Naive thymus-derived CD8-positive, alpha-beta T cell (primary cell): Measurements from ENCODE around the gene ADCY4. TPM values are rescaled to one million over a fixed set of nuclear protein-coding genes. Genes with fewer than 3 reads are reported as not detected.
A peak's percentile ranks its signal among the peaks of the same experiment; 100 is the strongest.

Source experiments
- ATAC-seq, 2 donors: fragments of 150-1000 bp; cut with Tn5 transposase in 1 of 2; sonication (Bioruptor Pico), chemical (Tn5 transposase) in 1 of 2; 1 replicate in 1 of 2; 2 replicates in 1 of 2; pipeline ENCODE4 v1.10.0; 2021; ENCODE audit warnings: mild to moderate bottlenecking in 2 of 2, moderate library complexity in 2 of 2
- POLR2A ChIA-PET: fragments of 350-600 bp; sonication (Branson Sonifier 250); formaldehyde crosslinking; loops from one replicate; lab custom pipeline; 2021; ENCODE audit warnings: antibody characterized with exemption; lab: Charles Lee
- DNase-seq, 10 donors: peaks; one replicate each; pipeline versions ENCODE4 v3.0.0 to v3.0.0-alpha.2; 2020 to 2022
- H3K27ac Mint-ChIP-seq, 10 donors: one replicate each; pipeline ENCODE4 v1.8.0; 2020 to 2022; ENCODE audit warnings: mild to moderate bottlenecking in 10 of 10, mixed read lengths in 10 of 10, moderate library complexity in 4 of 10, inconsistent platforms in 1 of 10
- H3K27me3 Mint-ChIP-seq, 5 donors: one replicate each; pipeline ENCODE4 v1.8.0; 2021 to 2022; ENCODE audit warnings: mixed read lengths in 5 of 5
- H3K36me3 Mint-ChIP-seq, 3 donors: one replicate each; pipeline ENCODE4 v1.8.0; 2020 to 2022; ENCODE audit warnings: mixed read lengths in 3 of 3, mild to moderate bottlenecking in 2 of 3, inconsistent platforms in 1 of 3
- H3K4me1 Mint-ChIP-seq, 4 donors: one replicate each; pipeline ENCODE4 v1.8.0; 2021 to 2022; ENCODE audit warnings: mixed read lengths in 4 of 4
- H3K4me3 Mint-ChIP-seq, 10 donors: one replicate each; pipeline ENCODE4 v1.8.0; 2020 to 2022; ENCODE audit warnings: mild to moderate bottlenecking in 10 of 10, mixed read lengths in 10 of 10, moderate library complexity in 6 of 10, inconsistent platforms in 1 of 10
- H3K9me3 Mint-ChIP-seq, 9 donors: one replicate each; pipeline ENCODE4 v1.8.0; 2020 to 2022; ENCODE audit warnings: mixed read lengths in 9 of 9, mild to moderate bottlenecking in 3 of 9, inconsistent platforms in 1 of 9, moderate library complexity in 1 of 9
- polyA plus RNA-seq, 3 donors: library from polyadenylated mRNA; unstranded; fragments of 300-500 nt; fragmentation: Illumina TruSeq; gene quantifications; one replicate each; pipeline ENCODE4 v1.2.3, GENCODE V29; 2021
- total RNA-seq, 8 experiments: library from RNA in 2 of 8; stranded (reverse) in 2 of 8; gene quantifications; one replicate each; pipeline ENCODE4 v1.2.3 and lab custom pipeline; 2021 to 2026

ADCY4 gene
- total and polyA plus RNA-seq, 5 experiments from 2014 or later, result 0.08 to 4.7 (median 0.28) TPM

DNA sequence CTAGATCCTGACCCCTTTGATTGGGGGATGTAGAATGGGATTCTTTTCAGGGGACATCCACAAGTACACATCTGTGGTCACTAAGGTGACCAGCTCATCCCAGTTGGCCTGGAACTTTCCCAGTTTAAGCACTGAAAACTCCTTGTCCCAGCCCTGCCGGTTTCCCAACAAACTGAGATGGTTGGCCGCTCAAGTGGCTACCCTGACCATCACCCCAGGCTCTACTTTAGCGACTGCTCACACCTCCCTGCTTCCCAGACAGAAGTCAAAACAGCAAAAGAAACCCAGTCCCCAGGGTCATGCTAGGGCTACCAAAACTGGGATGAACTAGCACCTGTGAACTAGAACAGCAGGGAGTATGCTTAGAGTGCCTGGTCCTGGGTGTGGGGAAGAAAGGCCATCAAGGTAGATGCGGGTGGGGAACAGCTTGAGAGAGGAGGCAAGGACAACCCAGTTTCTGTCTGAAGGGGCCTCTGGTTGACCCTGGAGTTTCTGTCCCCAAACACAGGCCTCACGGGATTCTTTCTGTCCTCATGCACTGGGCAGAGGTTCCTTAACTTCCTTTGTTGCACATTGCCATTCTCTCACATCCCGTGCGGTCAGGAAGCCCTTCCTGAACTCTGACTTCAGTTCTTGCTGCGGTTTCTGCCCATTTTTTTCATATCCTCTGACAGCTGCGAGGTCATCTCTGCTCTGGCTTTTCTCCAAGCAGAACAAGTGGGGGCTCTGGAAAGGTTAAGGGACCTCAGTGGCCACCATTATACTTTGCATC is 21.9 kb downstream of the ADCY4 start:
- no peak for ATAC-seq
- H3K9me3 Mint-ChIP-seq, result no peaks in the 10 kb centered on the region
- H3K36me3 Mint-ChIP-seq, result peaks cover 0 to 2% (median 0%) of the 10 kb centered on the region in 3 donors
- H3K27ac Mint-ChIP-seq, result peak overlapping the region; percentile 67 to 94 (median 88)
- POLR2A ChIA-PET, result interaction anchor here (0.6 to 8.2 kb wide), 9 partner anchors 8 to 117 kb away, joined by 3 to 67 read pairs (median 4); partner anchors contain the start of genes ADCY4, CBLN3, DHRS1 and KHNYN
- H3K4me3 Mint-ChIP-seq, result peak overlapping the region; percentile 57 to 87 (median 82)
- peaks cover 37 to 73% (median 69%) of the 10 kb centered on the region in 4 donors for H3K4me1 Mint-ChIP-seq
- peak in 5 of 10 donors; percentile 21 to 62 (median 36) for DNase-seq
- H3K27me3 Mint-ChIP-seq, result no peaks in the 10 kb centered on the region

GRCh38 chr14:24311837-24312615 is 22.8 kb downstream of the ADCY4 start:
- H3K36me3 Mint-ChIP-seq, result peaks cover 0 to 11% (median 0%) of the 10 kb centered on the region in 3 donors
- peak in 2 of 10 donors; percentile 4 to 27 for DNase-seq
- H3K4me3 Mint-ChIP-seq, result peak overlapping the region; percentile 77 to 87 (median 82)
- H3K27me3 Mint-ChIP-seq, result no peaks in the 10 kb centered on the region
- ATAC-seq, result peak in 1 of 2 donors; percentile 7
- peaks cover 41 to 80% (median 73%) of the 10 kb centered on the region in 4 donors for H3K4me1 Mint-ChIP-seq
- POLR2A ChIA-PET, result interaction anchor here (1.0 to 8.2 kb wide), 18 partner anchors 9 to 1010 kb away, joined by 3 to 67 read pairs (median 4); partner anchors contain the start of genes ADCY4, CBLN3, DHRS1 and KHNYN
- no peaks in the 10 kb centered on the region for H3K9me3 Mint-ChIP-seq
- H3K27ac Mint-ChIP-seq, result peak overlapping the region; percentile 77 to 94 (median 89)

GRCh38 chr14:24310646-24311604 is 23.9 kb downstream of the ADCY4 start, which contains the start of gene LTB4R:
Gene LTB4R, plus strand, starts transcription at chr14:24311502. Its CDS starts 4,150 bp downstream, at chr14:24315652.
- DNase-seq (peak; percentile 53 to 82 (median 67)), ATAC-seq (peak; percentile 85 to 87)
- peaks cover 0 to 22% (median under 1%) of the 10 kb centered on the region in 3 donors for H3K36me3 Mint-ChIP-seq
- peak within 1 kb of the TSS; percentile 77 to 87 (median 82) for H3K4me3 Mint-ChIP-seq
- no peaks in the 10 kb centered on the region for H3K27me3 Mint-ChIP-seq
- H3K4me1 Mint-ChIP-seq, result peaks cover 41 to 80% (median 73%) of the 10 kb centered on the region in 4 donors
- H3K27ac Mint-ChIP-seq, result peak within 1 kb of the TSS; percentile 82 to 95 (median 92)
- POLR2A ChIA-PET, result interaction anchor here (0.8 to 8.2 kb wide), 20 partner anchors 10 to 1009 kb away, joined by 3 to 67 read pairs (median 4); partner anchors contain the start of genes ADCY4, CBLN3, DCAF11 and DHRS1
- no peaks in the 10 kb centered on the region for H3K9me3 Mint-ChIP-seq

DNA sequence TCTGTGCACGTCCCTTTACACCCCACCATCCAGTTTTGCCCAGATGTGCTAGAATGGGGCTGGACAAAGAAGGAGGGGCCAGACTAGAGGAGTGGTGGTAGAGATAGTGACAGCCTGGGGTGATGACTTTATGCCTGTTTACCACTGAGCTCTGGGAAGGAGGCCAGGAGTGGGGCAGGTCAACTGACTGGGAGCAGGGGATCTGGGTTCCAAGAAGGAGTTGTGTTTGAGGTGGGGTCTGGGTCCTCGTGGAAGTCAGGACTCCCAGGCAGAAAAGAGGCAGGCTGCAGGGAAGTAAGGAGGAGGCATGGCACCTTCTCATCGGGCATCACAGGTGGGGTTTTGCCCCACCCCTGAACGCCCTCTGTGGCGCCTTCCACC is 24.6 kb downstream of the ADCY4 start:
- Mint-ChIP-seq H3K4me3 (peak overlapping the region; percentile 75 to 87 (median 80)), H3K9me3 (no peaks in the 10 kb centered on the region), H3K27me3 (no peaks in the 10 kb centered on the region), H3K36me3 (peaks cover 0 to 29% (median 5%) of the 10 kb centered on the region in 3 donors), H3K27ac (peak overlapping the region; percentile 82 to 95 (median 90)), H3K4me1 (peaks cover 37 to 73% (median 69%) of the 10 kb centered on the region in 4 donors)
- POLR2A ChIA-PET, result interaction anchor here (0.8 to 8.2 kb wide), 11 partner anchors 10 to 196 kb away, joined by 3 to 67 read pairs (median 10); partner anchors contain the start of genes ADCY4, CBLN3, DCAF11 and DHRS1
- DNase-seq (no peak), ATAC-seq (no peak)

DNA sequence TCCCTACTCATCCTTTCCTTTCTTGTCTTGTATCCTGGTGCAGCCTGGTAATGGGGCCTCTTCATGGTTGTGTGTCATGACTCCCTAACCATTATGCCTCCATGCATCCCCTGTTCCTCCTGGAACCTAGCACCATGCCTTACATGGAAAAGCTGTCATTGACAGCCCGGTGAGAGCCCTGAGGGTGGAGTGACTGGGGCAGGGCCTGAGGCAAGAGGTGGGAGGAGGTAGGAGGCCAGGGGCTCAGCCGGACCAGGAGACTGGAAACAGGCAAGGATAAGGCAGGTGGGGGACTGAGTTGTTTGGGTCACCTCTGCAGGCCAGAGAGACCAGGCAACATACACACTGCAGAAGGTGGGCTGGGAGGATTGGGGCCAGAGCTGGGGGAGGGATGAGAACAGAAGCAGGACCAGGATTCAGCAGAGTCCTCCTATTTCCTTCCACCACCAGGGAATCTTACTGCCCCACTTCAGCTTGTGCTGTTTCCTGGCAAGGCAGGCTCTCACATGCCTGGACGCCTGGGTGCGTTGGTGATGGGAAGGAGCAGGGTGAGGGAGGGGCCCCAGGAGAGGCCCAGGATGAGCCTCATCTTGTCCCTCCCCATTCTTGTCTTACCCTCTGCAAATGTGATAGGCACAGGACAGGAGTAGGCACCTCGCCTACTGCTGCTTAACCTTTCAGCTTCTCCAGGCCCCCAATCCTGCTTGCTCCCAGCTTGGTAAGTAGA is 25.2 kb downstream of the ADCY4 start, which contains the start of gene LTB4R2:
TSS of gene LTB4R2 (plus strand) at position 603 of the 727 bp plus-strand sequence. CDS start 525 bp downstream, outside the sequence.
- DNase-seq (no peak), ATAC-seq (no peak)
- peaks cover 39 to 70% (median 66%) of the 10 kb centered on the region in 4 donors for H3K4me1 Mint-ChIP-seq
- peak within 1 kb of the TSS; percentile 77 to 87 (median 82) for H3K4me3 Mint-ChIP-seq
- no peaks in the 10 kb centered on the region for H3K9me3 Mint-ChIP-seq
- POLR2A ChIA-PET, result interaction anchor here (1.0 to 8.2 kb wide), 8 partner anchors 9 to 196 kb away, joined by 3 to 67 read pairs (median 16); partner anchors contain the start of genes ADCY4, CBLN3, DCAF11 and DHRS1
- no peaks in the 10 kb centered on the region for H3K27me3 Mint-ChIP-seq
- H3K27ac Mint-ChIP-seq, result peak within 1 kb of the TSS; percentile 82 to 95 (median 92)
- H3K36me3 Mint-ChIP-seq, result peaks cover 0 to 35% (median 10%) of the 10 kb centered on the region in 3 donors

DNA sequence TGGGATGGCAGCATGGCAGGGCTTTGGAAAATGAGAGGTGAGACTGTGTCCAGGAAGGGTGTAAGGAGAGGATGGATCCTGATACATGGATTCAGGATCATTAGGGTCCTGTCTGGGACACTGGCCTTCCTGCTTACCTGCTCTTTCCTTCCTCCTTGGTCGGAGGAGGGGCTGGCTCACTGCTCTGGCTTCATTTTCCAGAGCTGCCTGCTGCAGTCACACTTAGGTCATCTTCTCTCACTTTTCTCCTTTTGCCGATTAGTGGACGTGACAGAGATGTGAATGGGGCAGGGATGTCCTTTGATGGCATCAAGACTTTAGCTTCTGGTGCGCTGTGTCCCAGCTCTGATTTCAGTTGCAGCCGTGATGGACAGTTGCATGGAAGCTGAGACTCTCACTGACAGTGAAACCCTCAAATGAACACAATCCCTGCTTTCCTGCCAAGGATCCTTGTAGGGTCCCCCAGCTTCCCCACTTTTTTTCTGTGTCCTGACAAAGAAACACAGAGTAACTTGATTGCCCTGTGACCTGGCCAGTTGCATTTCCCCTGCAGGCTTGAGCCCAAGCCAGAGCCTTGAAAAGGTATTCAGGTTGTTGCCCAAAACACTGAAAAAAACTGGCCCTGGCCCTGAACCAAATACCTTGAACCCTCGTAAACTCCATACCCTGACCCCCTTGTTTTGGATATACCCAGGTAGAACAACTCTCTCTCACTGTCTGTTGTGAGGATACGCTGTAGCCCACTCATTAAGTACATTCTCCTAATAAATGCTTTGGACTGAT is 26.3 kb downstream of the ADCY4 start:
- no peak for DNase-seq
- peaks cover 0 to 46% (median 18%) of the 10 kb centered on the region in 3 donors for H3K36me3 Mint-ChIP-seq
- ATAC-seq, result no peak
- H3K27me3 Mint-ChIP-seq, result no peaks in the 10 kb centered on the region
- peak overlapping the region in 5 of 10 donors; percentile 1 to 42 (median 9) for H3K4me3 Mint-ChIP-seq
- H3K9me3 Mint-ChIP-seq, result no peaks in the 10 kb centered on the region
- H3K27ac Mint-ChIP-seq, result peak overlapping the region in 9 of 10 donors; percentile 35 to 88 (median 60)
- H3K4me1 Mint-ChIP-seq, result peaks cover 30 to 58% (median 54%) of the 10 kb centered on the region in 4 donors
- POLR2A ChIA-PET, result interaction anchor here (0.5 to 8.2 kb wide), 7 partner anchors 8 to 123 kb away, joined by 3 to 67 read pairs (median 3); partner anchors contain the start of genes DHRS1, NOP9, TINF2 and TM9SF1

DNA sequence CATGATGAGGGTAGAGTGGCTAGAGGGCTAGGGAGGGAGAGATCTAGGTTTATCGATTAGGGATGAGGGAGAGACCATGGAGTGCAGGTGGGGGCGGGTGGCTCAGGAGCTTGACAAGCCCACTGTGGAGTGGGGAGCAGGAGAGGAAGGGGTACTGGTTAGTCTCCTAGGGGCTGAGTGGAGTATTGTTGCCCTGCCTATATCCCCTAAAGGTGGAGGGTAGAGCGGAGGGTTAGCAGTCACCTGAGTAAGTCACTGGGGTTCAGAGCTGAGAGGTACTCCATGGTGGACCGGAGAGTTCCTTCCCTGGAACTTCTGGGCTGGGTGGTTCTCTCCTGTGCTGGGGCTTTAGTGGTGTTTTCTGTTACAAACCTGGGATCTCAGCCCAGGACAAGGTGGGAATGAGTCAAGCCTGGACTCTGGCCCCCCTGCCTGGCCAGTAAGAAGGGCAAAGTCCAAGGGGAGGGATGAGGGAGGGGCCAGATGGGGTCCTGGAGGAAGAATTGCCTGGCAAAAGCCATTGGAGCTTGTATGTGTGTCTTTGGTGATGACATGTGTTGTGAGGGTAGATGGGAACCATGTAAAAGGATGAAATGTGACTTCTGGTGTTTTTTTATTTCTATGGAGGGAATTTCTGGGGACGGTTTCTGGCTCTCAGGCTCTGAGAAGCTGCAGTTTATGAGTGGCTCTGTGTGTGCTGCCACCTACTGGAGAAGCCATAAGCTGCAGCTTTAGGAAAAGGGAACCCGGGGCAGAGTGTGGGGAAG is 27.1 kb downstream of the ADCY4 start, which contains the start of gene CIDEB:
TSS of gene CIDEB (minus strand) at position 403 of the 767 bp plus-strand sequence. CDS start at position 284, 119 bp downstream.
- no peaks in the 10 kb centered on the region for H3K27me3 Mint-ChIP-seq
- H3K4me3 Mint-ChIP-seq, result peak within 1 kb of the TSS in 5 of 10 donors; percentile 1 to 42 (median 9)

GRCh38 chr14:24307156-24307574 is 27.7 kb downstream of the ADCY4 start:
- no peaks in the 10 kb centered on the region for H3K27me3 Mint-ChIP-seq
- H3K27ac Mint-ChIP-seq, result peak overlapping the region in 3 of 10 donors; percentile 64 to 87 (median 75)
- H3K4me3 Mint-ChIP-seq, result no peak overlapping the region
- H3K36me3 Mint-ChIP-seq, result peaks cover 0 to 60% (median 25%) of the 10 kb centered on the region in 3 donors
- DNase-seq (no peak), ATAC-seq (no peak)
- no peaks in the 10 kb centered on the region for H3K9me3 Mint-ChIP-seq
- peaks cover 23 to 48% (median 42%) of the 10 kb centered on the region in 4 donors for H3K4me1 Mint-ChIP-seq
- POLR2A ChIA-PET, result interaction anchor here (0.8 to 8.2 kb wide), 6 partner anchors 6 to 112 kb away, joined by 3 to 67 read pairs (median 3); partner anchors contain the start of genes DHRS1, NOP9, TINF2 and TM9SF1

More for the DNA sequence above, 27.1 kb downstream of the ADCY4 start, which contains the start of gene CIDEB:
- POLR2A ChIA-PET, result interaction anchor here (0.5 to 8.2 kb wide), 9 partner anchors 7 to 1720 kb away, joined by 3 to 67 read pairs (median 3); partner anchors contain the start of genes DHRS1, NOP9, TINF2 and TM9SF1
- no peak for ATAC-seq
- Mint-ChIP-seq H3K4me1 (peaks cover 27 to 53% (median 47%) of the 10 kb centered on the region in 4 donors), H3K9me3 (no peaks in the 10 kb centered on the region), H3K27ac (peak within 1 kb of the TSS in 9 of 10 donors; percentile 35 to 88 (median 64)), H3K36me3 (peaks cover 0 to 54% (median 25%) of the 10 kb centered on the region in 3 donors)
- DNase-seq, result peak; percentile 35 to 75 (median 58)

GRCh38 chr14:24304019-24304387 is 30.9 kb downstream of the ADCY4 start:
- Mint-ChIP-seq H3K4me1 (peaks cover 22 to 53% (median 44%) of the 10 kb centered on the region in 4 donors), H3K27ac (peak overlapping the region in 1 of 10 donors; percentile 51)
- POLR2A ChIA-PET, result interaction anchor here (0.8 to 3.0 kb wide), 2 partner anchors 62 to 127 kb away, joined by 3 to 13 read pairs; partner anchors contain the start of genes CBLN3, KHNYN and TINF2

More at GRCh38 chr14:24304019-24304387, 30.9 kb downstream of the ADCY4 start:
- Mint-ChIP-seq H3K4me3 (no peak overlapping the region), H3K27me3 (no peaks in the 10 kb centered on the region), H3K36me3 (peaks cover 0 to 72% (median 25%) of the 10 kb centered on the region in 3 donors), H3K9me3 (no peaks in the 10 kb centered on the region)
- ATAC-seq, result no peak
- no peak for DNase-seq
